Measurements from ENCODE around the gene PPID. TPM values are rescaled to one million over a fixed set of nuclear protein-coding genes. Genes with fewer than 3 reads are reported as not detected.

PPID gene
- total RNA-seq: 19.0 to 20.8 TPM (median 20.0 TPM) in 3 replicates
- long read RNA-seq, transcript PPID-201 (10 exons, 1,823 nt): major isoform, 44 of 50 reads
- long read RNA-seq, partial matches to known transcripts: 6 of 50 reads
- long read RNA-seq, other reads (novel, unspliced or antisense): 0 of 50 reads

- Mint-ChIP-seq H3K36me3 (ENCODE audit: low read depth) (peaks cover 14% of the 10 kb centered on the region), H3K27ac (ENCODE audit: unreplicated experiment) (peak within 1 kb of the TSS; percentile 97), H3K9me3 (ENCODE audit: low read depth) (no peaks in the 10 kb centered on the region), H3K27me3 (ENCODE audit: low read depth) (peaks cover 8% of the 10 kb centered on the region), H3K4me3 (ENCODE audit: unreplicated experiment) (peak within 1 kb of the TSS; percentile 94), H3K4me1 (ENCODE audit: low read depth) (peaks cover 21% of the 10 kb centered on the region)
- DNase-seq (ENCODE audit: low spot score): no peak
- peak; percentile 32 for TF ChIP-seq CTCF (IDR thresholded peaks at IDR 0.05)
These were observed at the start of gene PPID for GRCh38 chr4:158722917-158723793. PPID (minus strand) TSS chr4:158723396; CDS start chr4:158723288, 108 bp downstream.

- no peak overlapping the region for H3K4me3 Mint-ChIP-seq (ENCODE audit: unreplicated experiment)
- H3K4me1 Mint-ChIP-seq (ENCODE audit: low read depth): peaks cover 64% of the 10 kb centered on the region
- no peak for DNase-seq (ENCODE audit: low spot score)
- TF ChIP-seq CTCF (IDR thresholded peaks at IDR 0.05): no peak
- no peaks in the 10 kb centered on the region for H3K9me3 Mint-ChIP-seq (ENCODE audit: low read depth)
- H3K27ac Mint-ChIP-seq (ENCODE audit: unreplicated experiment): peak overlapping the region; percentile 34
- no peaks in the 10 kb centered on the region for H3K27me3 Mint-ChIP-seq (ENCODE audit: low read depth)
- no peaks in the 10 kb centered on the region for H3K36me3 Mint-ChIP-seq (ENCODE audit: low read depth)
These were observed 48.6 kb upstream of the PPID start for GRCh38 chr4:158771776-158772175.

GRCh38 chr4:158770671-158771070 is 47.5 kb upstream of the PPID start:
- Mint-ChIP-seq H3K27ac (ENCODE audit: unreplicated experiment) (no peak overlapping the region), H3K4me3 (ENCODE audit: unreplicated experiment) (peak overlapping the region; percentile 99), H3K9me3 (ENCODE audit: low read depth) (no peaks in the 10 kb centered on the region), H3K4me1 (ENCODE audit: low read depth) (peaks cover 55% of the 10 kb centered on the region), H3K36me3 (ENCODE audit: low read depth) (no peaks in the 10 kb centered on the region), H3K27me3 (ENCODE audit: low read depth) (no peaks in the 10 kb centered on the region)
- DNase-seq (ENCODE audit: low spot score): no peak
- TF ChIP-seq CTCF (IDR thresholded peaks at IDR 0.05): no peak

GRCh38 chr4:158769175-158769921 is 46.2 kb upstream of the PPID start:
- Mint-ChIP-seq H3K4me1 (ENCODE audit: low read depth) (peaks cover 42% of the 10 kb centered on the region), H3K27me3 (ENCODE audit: low read depth) (no peaks in the 10 kb centered on the region), H3K36me3 (ENCODE audit: low read depth) (no peaks in the 10 kb centered on the region), H3K9me3 (ENCODE audit: low read depth) (no peaks in the 10 kb centered on the region), H3K27ac (ENCODE audit: unreplicated experiment) (peak overlapping the region; percentile 96), H3K4me3 (ENCODE audit: unreplicated experiment) (peak overlapping the region; percentile 99)
- DNase-seq (ENCODE audit: low spot score): no peak
- no peak for TF ChIP-seq CTCF (IDR thresholded peaks at IDR 0.05)

GRCh38 chr4:158768555-158769174 is 45.5 kb upstream of the PPID start, which contains the start of gene FNIP2:
FNIP2 (plus strand) TSS chr4:158769026; CDS start chr4:158769213, 187 bp downstream.
- H3K36me3 Mint-ChIP-seq (ENCODE audit: low read depth): no peaks in the 10 kb centered on the region

More at GRCh38 chr4:158768555-158769174, 45.5 kb upstream of the PPID start, which contains the start of gene FNIP2:
- TF ChIP-seq CTCF (IDR thresholded peaks at IDR 0.05): no peak
- H3K4me3 Mint-ChIP-seq (ENCODE audit: unreplicated experiment): peak within 1 kb of the TSS; percentile 99
- no peaks in the 10 kb centered on the region for H3K27me3 Mint-ChIP-seq (ENCODE audit: low read depth)
- H3K27ac Mint-ChIP-seq (ENCODE audit: unreplicated experiment): peak within 1 kb of the TSS; percentile 96
- H3K4me1 Mint-ChIP-seq (ENCODE audit: low read depth): peaks cover 42% of the 10 kb centered on the region
- peak; percentile 88 for DNase-seq (ENCODE audit: low spot score)
- H3K9me3 Mint-ChIP-seq (ENCODE audit: low read depth): no peaks in the 10 kb centered on the region

All from chondrocyte (in vitro differentiated cells).